ENCODE results near the gene CATSPER3. TPM values are rescaled to one million over a fixed set of nuclear protein-coding genes. Genes with fewer than 3 reads are reported as not detected.

The CATSPER3 gene
- total RNA-seq, 4 donors from 2014 or later: 0.22 to 1.9 (median 0.70) TPM

- in situ Hi-C loops (cut with MboI; ENCODE audit: low sequenced_read_pairs in 4 of 4) (no loop called here), intact Hi-C loops (cut with DNase I; ENCODE audit: low total_unique reads) (no loop called here)
- TF ChIP-seq CTCF (IDR thresholded peaks at IDR 0.05 in 4 of 5, conservative IDR thresholded peaks at IDR 0.05 in 1 of 5) (no peak), POLR2A (IDR thresholded peaks at IDR 0.05) (no peak)
- Histone ChIP-seq H3K36me3 (no peaks in the 10 kb centered on the region), H3K4me3 (no peak overlapping the region), H3K4me1 (no peaks in the 10 kb centered on the region), H3K27me3 (no peaks in the 10 kb centered on the region), H3K9me3 (no peaks in the 10 kb centered on the region), H3K27ac (no peak overlapping the region)
- DNase-seq (no peak), ATAC-seq (no peak)
These were observed 7.5 kb downstream of the CATSPER3 start for GRCh38 chr5:134975078-134975715.

DNA sequence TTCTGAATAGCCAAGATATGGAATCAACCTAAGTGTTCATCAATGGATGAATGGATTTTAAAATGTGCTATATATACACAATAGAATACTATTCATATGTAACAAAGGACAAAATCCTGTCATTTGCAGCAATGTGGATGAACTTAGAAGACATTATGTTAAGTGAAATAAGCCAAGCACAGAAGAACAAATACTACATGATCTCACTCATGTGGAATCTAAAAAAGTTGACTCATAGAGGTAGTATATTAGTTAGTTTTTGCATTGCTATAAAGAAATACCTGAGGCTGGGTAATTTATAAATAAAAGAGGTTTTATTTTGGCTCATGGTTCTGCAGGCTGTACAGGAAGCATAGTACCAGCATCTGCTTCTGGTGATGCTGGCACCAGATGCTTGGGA lies 8.1 kb downstream of the CATSPER3 start:
- no peaks in the 10 kb centered on the region for H3K9me3 ChIP-seq
- H3K4me1 ChIP-seq: no peaks in the 10 kb centered on the region
- H3K36me3 ChIP-seq: no peaks in the 10 kb centered on the region
- no peak for TF ChIP-seq POLR2A (IDR thresholded peaks at IDR 0.05)
- TF ChIP-seq CTCF (IDR thresholded peaks at IDR 0.05 in 4 of 5, conservative IDR thresholded peaks at IDR 0.05 in 1 of 5): no peak
- DNase-seq (no peak), ATAC-seq (no peak)
- H3K27me3 ChIP-seq: no peaks in the 10 kb centered on the region
- no peak overlapping the region for H3K27ac ChIP-seq
- in situ Hi-C loops (cut with MboI; ENCODE audit: low sequenced_read_pairs in 4 of 4): no loop called here
- no peak overlapping the region for H3K4me3 ChIP-seq
- intact Hi-C loops (cut with DNase I; ENCODE audit: low total_unique reads): no loop called here

DNA sequence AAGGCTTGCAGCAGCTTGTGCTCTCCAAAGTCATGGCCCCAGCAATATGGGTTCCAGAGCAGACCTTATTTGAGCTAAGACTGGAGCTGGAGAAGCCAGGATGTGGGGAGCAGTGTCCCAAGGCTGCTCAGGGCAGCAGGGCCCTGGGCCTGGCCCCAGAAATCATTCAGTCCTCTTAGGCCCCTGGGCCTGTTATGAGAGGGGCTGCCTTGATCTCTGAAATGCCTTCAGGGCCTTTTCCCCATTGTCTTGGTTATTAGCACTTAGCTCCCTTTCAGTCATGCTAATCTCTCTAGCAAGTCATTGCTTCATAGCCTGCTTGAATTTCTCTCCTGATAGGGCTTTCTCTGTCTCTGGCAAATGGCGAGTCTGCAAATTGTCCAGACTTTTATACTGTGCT lies 9.1 kb downstream of the CATSPER3 start:
- TF ChIP-seq POLR2A (IDR thresholded peaks at IDR 0.05): no peak
- no peak for TF ChIP-seq CTCF (IDR thresholded peaks at IDR 0.05 in 4 of 5, conservative IDR thresholded peaks at IDR 0.05 in 1 of 5)
- Histone ChIP-seq H3K27me3 (no peaks in the 10 kb centered on the region), H3K4me1 (no peaks in the 10 kb centered on the region), H3K4me3 (no peak overlapping the region), H3K9me3 (peaks cover 0 to 2% (median 0%) of the 10 kb centered on the region in 3 donors), H3K27ac (no peak overlapping the region), H3K36me3 (no peaks in the 10 kb centered on the region)
- ATAC-seq (no peak), DNase-seq (no peak)
- in situ Hi-C loops (cut with MboI; ENCODE audit: low sequenced_read_pairs in 4 of 4) (no loop called here), intact Hi-C loops (cut with DNase I; ENCODE audit: low total_unique reads) (no loop called here)

DNA sequence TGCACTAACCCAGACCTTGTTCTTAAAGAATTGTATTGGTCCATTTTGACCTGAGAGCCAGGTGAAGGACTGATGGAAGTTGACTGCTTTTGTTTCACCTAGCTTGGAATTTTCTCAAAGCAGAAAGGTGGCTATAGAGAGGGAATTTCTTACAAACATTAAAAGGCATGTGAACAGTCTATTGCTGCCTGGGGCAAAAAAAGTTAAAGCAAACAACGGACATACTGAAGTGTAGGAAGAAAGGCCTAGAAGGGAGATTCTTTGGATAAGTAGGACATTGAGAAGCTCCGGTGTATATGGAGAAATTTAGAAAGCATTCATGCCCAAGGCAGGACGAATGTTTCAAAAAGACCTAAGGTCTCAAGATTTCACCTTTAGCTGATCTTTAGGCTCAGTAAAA lies 11.7 kb downstream of the CATSPER3 start:
- no peak for ATAC-seq
- intact Hi-C loops (cut with DNase I; ENCODE audit: low total_unique reads): no loop called here
- in situ Hi-C loops (cut with MboI; ENCODE audit: low sequenced_read_pairs in 4 of 4): no loop called here
- H3K36me3 ChIP-seq: no peaks in the 10 kb centered on the region
- H3K27ac ChIP-seq: no peak overlapping the region
- TF ChIP-seq POLR2A (IDR thresholded peaks at IDR 0.05): no peak
- no peak for TF ChIP-seq CTCF (IDR thresholded peaks at IDR 0.05 in 4 of 5, conservative IDR thresholded peaks at IDR 0.05 in 1 of 5)
- no peaks in the 10 kb centered on the region for H3K4me1 ChIP-seq
- H3K9me3 ChIP-seq: peaks cover 0 to 21% (median 0%) of the 10 kb centered on the region in 3 donors
- no peak overlapping the region for H3K4me3 ChIP-seq
- DNase-seq: no peak
- H3K27me3 ChIP-seq: no peaks in the 10 kb centered on the region

DNA sequence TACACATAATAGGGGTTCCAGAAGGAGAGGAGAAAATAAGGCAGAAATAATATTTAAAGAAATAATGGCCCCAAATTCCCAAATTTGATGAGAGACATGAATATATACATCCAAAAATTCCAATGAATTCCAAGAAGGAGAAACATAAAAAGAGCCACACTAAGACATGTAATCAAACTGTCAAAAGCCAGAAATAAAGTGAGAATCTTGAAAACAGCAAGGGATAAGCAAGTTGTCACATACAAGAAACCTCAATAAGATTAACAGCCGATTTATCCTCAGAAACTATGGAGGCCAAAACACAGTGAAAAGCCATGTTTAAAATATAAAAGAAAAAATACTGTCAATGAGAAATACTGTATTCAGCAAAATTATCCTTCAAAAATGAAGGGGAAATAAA lies 14.5 kb downstream of the CATSPER3 start:
- no peaks in the 10 kb centered on the region for H3K27me3 ChIP-seq
- DNase-seq (no peak), ATAC-seq (no peak)
- in situ Hi-C loops (cut with MboI; ENCODE audit: low sequenced_read_pairs in 4 of 4): no loop called here
- H3K9me3 ChIP-seq: peaks cover 0 to 21% (median 0%) of the 10 kb centered on the region in 3 donors
- intact Hi-C loops (cut with DNase I; ENCODE audit: low total_unique reads): no loop called here
- TF ChIP-seq POLR2A (IDR thresholded peaks at IDR 0.05): no peak
- TF ChIP-seq CTCF (IDR thresholded peaks at IDR 0.05 in 4 of 5, conservative IDR thresholded peaks at IDR 0.05 in 1 of 5): no peak
- H3K27ac ChIP-seq: no peak overlapping the region
- H3K4me3 ChIP-seq: no peak overlapping the region
- H3K4me1 ChIP-seq: no peaks in the 10 kb centered on the region
- no peaks in the 10 kb centered on the region for H3K36me3 ChIP-seq

Measured in gastrocnemius medialis (tissue), 4 donors.